T47D (cell line): ENCODE results near the gene QRFP.
A peak's percentile ranks its signal among the peaks of the same experiment; 100 is the strongest.

Source experiments
- DNase-seq, 2 experiments: peaks; one replicate each; pipeline versions ENCODE4 v3.0.0 to v3.0.0-alpha.2; 2011 to 2012; ENCODE audit warnings: low read depth in 1 of 2, low spot score in 1 of 2
- JUND ChIP-seq: IDR thresholded peaks from 2 replicates; pipeline ENCODE4 v1.6.1; 2012; ENCODE audit warnings: low read depth
- in situ Hi-C: cut with HindIII; loops from 2 replicates; pipeline ENCODE4 v1.10.0; 2016; ENCODE audit warnings: low sequenced_read_pairs, low pct_unique_long_range_greater_than_20kb

Gene QRFP, protein sequence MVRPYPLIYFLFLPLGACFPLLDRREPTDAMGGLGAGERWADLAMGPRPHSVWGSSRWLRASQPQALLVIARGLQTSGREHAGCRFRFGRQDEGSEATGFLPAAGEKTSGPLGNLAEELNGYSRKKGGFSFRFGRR

DNA sequence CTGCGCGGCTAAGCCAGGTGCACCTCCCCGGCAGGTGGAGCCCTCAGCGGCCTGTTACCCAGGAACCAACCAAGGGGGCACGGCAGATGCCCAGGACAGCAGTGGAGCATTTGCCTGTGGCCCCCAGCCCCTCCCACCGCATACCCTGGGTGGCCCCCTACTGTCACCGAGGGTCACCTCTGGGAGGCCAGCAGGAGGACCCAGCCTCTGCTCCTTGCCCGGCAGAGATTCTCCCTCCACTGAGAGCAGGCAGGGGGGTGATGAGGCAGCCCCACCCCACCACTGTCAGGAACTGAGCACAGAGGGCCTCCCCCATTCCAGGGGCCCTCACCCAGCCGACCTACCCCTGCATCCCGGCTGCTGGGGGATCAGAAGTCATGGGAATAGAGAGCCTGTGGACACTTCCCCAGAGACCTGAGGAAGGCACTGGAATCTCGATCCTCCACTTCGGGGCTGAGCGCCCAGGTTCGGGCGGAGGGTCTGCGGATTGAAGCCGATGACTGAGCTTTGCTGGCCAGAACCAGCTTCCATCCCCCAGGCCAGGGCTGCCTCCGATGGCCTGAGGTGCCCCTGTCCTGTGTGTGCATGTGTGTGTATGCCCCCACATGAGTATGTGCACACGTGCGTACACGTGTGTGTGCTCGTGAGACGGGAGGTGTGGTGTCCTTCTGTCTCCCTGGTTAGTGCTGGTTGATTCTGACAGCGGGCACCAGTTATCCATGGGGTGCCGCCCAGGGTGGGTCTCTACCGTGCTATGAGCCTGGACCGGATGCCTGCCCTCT, at the start of gene QRFP:
TSS of gene QRFP (minus strand) at position 580 of the 782 bp plus-strand sequence. CDS start 2,974 bp downstream, outside the sequence.
- no peak for DNase-seq
- in situ Hi-C loops: no loop called here
- no peak for TF ChIP-seq JUND

DNA sequence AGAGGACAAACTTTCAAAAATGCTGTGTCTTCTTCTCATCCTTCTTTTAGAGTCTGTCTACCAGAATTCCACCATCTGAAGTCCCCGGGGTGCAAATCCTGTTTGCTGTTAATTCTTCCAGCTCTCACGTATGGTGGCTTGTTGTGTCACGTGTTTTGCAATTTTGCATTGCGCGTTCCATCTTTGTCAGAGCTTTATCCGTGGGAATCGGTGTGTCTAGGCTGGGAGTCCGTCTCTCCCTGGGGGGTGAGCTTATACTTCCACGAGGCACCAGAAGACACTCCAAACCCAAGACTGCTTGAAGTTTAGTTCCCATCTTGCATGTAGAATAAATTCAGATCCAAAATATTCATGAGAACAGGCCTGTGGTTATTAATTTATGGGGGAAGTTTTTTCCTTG, 48.6 kb upstream of the QRFP start:
- in situ Hi-C loops: no loop called here
- no peak for TF ChIP-seq JUND
- no peak for DNase-seq

DNA sequence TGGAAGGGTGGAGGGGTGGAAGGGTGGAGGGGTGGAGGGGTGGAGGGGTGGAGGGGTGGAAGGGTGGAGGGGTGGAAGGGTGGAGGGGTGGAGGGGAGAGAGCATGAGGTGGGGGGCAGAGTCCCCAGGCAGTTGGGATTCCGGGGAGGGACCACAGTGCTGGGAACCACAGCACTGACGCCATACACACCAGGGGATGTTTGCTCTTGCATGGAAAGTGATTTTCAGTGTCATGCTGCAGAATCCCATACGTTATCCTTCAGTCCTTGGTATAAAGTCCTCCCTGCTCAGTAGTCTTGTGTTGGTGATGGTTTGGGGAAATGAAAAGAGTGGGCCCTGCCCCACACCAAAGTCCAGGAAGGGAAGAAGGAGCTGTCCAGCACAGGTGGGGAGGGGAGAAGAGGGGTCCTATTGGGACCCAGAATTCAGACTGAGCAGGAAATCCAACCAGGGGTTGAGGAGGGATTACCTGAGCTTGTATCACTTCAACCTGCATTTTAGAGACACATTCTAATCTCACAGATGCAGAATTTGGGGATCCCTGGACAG, 48.0 kb upstream of the QRFP start:
- no peak for TF ChIP-seq JUND
- no peak for DNase-seq
- in situ Hi-C loops: no loop called here

DNA sequence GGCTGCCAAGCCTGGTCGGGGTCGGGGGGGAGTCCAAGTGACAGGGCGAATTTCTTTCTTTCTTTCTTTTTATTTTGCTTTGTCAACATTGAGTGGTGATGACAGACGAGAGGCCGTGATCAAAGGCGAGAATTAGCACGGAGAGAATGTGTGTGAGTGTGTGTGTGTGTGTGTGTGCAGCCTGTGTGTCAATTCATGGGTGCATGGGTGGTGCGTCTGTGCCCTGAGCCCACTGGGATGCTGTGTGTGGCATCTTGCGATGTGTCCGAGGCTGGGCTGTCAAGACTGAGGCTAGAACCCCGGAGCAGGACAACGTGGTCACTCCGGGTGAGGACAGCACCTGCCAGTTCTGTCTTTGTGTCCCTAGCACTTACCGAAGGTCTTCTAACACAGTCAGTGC, 47.2 kb upstream of the QRFP start:
- no peak for TF ChIP-seq JUND
- in situ Hi-C loops: no loop called here
- no peak for DNase-seq

DNA sequence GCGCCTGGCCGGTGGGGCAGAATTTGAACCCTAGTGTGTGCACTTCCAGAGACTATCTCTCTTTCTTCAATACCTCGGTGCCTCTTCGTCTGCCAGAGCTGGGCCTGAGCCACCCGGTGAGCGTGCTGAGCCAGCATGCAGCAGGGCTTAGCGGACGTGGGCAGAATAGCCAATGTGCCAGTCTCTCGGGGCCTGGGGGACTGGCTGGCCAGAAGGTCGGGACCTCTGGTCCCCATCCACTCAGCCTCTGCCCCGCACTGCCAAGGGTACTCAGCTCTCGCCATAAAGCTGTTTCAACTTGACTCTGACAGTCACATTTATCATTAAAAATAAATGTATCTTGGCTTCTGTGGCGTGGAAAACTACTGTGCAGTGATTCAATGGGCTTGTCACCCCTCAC, 46.6 kb upstream of the QRFP start:
- DNase-seq: no peak
- in situ Hi-C loops: no loop called here
- TF ChIP-seq JUND: no peak

DNA sequence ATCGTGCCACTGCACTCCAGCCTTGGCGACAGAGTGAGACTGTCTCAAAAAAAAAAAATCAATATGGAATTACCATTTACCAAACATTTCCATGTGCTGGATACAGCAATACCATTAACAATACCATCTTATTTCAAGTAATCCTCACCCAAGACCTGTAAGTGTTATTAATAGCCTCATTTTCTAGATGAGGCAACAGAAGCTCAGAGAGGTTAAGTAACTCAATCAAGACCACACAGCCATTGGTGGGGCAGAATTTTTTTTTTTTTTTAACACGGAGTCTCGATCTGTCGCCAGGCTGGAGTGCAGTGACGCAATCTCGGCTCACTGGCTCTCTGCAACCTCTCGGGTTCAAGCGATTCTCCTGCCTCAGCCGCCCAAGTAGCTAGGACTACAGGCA, 46.1 kb upstream of the QRFP start:
- in situ Hi-C loops: no loop called here
- TF ChIP-seq JUND: no peak
- no peak for DNase-seq

DNA sequence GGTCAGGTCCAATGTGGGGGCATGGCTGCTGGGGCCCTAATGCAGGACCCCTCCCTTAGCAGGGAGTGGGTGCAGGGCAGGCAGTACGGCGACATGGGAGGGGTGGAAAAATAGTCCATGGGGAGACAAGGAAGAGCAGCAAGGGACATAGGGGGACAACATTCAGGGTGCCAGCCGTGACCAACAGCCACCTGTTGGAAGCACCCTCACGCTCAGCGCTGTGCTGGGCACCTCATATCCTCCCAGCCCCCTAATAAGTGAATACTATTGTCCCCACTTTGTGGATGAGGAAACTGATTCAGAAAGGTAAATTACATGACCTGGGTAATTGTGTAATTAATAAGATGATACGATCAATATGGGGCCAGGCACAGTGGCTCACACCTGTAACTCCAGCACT, 45.5 kb upstream of the QRFP start:
- no peak for TF ChIP-seq JUND
- DNase-seq: no peak
- in situ Hi-C loops: no loop called here

DNA sequence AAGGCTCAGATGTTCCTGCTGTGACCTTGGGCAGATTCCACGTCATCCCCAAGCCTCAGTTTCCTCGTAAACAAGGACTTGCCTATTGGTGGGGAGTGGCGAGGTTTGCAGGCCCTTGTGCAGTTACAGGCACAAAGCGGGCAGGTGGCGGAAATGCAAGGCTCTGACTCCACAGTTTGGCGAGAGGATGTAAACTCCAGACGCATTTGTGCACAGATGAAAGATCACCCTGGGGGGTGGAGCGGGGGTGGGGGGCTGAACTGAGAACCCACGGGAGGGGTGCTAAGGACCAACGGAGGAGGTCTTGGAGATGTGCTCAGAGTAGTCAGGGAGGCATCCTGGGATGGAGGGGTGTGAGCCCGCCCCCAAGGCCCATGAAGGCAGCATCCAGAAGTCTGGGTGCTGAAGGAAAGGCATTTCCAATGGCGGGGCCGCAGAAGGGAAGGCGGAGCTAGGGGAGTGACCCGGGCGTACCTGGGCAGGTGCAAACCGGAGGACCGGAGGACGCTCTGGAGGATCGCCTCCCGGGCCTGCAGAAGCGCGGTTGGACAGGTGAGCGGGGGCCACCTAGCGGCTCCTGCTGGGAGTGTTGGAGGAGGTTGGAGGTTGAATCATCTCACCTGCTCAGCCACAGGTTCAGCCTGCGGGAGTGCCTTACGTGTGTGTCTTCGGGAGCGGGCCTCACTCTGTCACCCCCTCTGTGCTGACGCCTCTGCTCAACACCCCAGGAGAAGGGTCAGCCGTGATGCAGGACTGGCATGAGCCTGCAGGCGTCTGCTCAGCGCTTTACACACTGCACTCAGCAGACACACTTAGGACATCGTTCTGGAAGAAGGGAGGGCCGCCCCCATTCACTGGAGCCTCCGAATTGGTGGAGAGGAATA, 44.3 kb upstream of the QRFP start:
- TF ChIP-seq JUND: no peak
- DNase-seq: peak; percentile 95 to 99
- in situ Hi-C loops: no loop called here

DNA sequence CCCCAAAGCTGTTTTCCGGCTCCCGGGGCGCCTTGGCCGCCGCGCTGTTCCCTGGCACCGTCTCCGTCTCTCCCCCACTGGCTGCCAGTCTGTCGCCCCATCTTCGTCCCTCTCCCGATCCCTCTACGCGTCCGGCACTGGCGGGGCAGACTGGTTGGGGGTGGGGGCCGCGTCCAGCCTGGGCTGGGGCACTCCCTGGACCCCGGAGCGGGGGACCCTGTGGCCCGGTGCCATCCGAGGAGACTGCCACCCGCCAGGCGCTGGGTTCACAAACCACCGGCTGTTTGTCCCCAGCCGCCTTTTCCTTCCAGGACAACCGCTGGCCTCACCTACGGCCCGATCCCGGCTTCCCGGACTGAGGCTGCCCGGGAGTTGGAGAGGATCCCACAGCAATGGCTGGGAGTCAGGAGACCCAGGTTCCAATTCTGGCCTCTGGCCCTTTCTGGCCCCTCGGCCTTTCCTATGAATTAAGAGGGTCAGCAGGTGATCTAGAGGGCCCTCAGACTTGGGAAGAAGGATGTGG, 43.5 kb upstream of the QRFP start:
- in situ Hi-C loops: no loop called here
- no peak for TF ChIP-seq JUND
- no peak for DNase-seq

DNA sequence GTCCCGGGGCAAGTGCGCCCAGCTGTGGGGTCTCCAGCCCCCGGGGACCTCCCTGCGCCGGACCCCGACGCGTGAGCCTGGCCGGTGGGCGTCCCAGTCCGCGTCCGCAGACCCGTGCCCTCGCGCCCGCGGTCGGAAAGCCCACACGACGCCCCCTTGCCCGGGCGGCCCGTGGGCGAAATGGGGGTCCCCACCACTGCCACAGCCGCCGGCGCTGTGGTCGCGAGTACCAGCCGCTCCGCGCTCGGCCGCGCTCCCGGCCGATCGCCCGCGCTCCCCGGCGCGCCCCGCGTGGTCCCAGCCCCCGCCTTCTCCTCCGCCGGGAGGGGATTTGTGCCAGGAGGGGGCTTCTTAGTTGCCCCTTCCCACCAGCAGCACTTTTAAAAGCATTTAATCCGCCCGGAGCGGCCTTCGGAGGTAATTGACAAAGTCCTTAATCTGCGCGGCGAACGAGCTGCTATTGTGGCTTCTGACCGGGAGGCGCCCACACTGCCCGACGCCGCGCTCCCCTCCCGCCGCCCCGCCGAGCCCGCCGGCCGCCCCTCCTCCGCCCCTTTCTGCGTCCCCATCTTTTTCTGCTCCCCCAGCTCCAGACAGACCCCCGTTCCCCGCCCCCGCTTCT, 42.9 kb upstream of the QRFP start:
- in situ Hi-C loops: no loop called here
- DNase-seq: no peak
- TF ChIP-seq JUND: no peak

DNA sequence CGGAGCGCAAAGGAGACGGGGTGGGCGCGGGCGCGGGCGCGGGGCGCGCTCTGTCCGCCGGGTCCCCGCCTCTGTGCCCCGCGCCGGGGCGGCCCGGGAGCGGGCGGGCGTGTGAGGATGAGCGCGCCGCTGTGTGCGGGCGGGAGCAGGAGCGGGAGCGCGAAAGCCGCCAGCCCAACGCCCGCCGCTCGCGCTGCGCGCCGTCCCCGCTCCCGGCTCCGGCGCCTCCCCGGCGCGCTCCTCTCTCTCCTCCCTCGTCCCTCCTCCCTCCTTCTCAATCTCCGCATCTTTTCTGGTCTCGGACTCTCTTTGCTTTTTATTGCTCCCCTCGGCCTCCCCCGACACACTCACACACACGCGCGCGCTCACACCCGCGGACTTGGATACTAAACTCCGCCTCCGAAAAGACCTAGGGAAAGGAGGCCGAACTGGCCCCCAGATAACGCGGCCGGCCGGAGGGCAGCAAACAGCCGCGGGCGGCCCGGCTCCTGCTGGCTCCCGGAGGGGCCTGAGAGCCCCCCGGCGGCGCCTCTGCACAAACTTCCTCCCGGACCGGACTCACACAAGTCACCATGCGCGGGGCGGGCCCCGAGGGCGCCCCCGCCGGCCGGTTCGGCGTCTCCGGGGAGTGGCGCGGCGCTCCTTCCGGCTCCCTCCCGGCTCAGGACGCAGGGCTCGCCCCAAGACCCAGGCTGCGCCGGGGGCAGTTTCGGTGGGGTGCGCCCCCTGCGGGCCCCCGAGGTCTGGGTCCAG, 42.2 kb upstream of the QRFP start, which contains the start of gene FIBCD1:
TSS of gene FIBCD1 (minus strand) at position 596 of the 753 bp plus-strand sequence. CDS start 640 bp downstream, outside the sequence.
- in situ Hi-C loops: no loop called here
- TF ChIP-seq JUND: no peak
- peak; percentile 62 to 67 for DNase-seq
